ENCODE results near the gene CTNNA2. TPM values are rescaled to one million over a fixed set of nuclear protein-coding genes. Genes with fewer than 3 reads are reported as not detected.

CTNNA2 gene
- total RNA-seq, 1 experiment from 2014 or later = 0.54 TPM

DNA sequence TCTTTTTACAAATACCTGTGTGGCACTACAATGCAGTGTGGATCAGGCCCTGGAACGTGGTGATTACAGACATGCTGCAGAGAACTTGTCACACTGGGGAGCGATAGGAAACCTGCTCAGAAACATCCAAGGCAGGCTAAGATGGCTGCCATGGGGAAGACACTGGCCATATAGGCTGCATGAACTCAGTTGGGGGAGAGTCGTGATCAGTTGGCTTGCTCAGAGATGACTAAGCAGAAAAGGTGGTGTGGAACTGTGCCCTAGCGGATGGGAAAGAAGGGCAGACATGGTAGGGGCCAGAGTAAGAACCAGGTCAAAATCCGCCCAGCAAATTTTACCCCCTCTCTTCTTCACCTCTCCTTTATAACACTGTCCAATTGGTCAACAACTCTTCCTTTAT, 483.9 kb downstream of the CTNNA2 start:
- intact Hi-C loops (cut with micrococcal nuclease; ENCODE audit: unreplicated experiment) (no loop called here), in situ Hi-C loops (cut with HindIII; ENCODE audit: low pct_unique_long_range_greater_than_20kb, low sequenced_read_pairs) (no loop called here)
- Histone ChIP-seq H3K27ac (ENCODE audit: low read length) (no peak overlapping the region), H3K9me3 (ENCODE audit: control insufficient read depth, insufficient read depth, low read depth, low read length) (no peaks in the 10 kb centered on the region), H3K27me3 (ENCODE audit: control insufficient read depth, insufficient read depth, low read length) (no peaks in the 10 kb centered on the region), H3K4me3 (ENCODE audit: low read depth in 2 of 2, low read length in 2 of 2) (no peak overlapping the region), H3K36me3 (ENCODE audit: control insufficient read depth, insufficient read depth, low read length) (no peaks in the 10 kb centered on the region), H3K4me1 (ENCODE audit: control insufficient read depth, insufficient read depth, low read length) (no peaks in the 10 kb centered on the region)
- TF ChIP-seq CTCF (IDR thresholded peaks at IDR 0.05) (no peak), TCF7L2 (IDR thresholded peaks at IDR 0.05; ENCODE audit: low read depth, low read length) (no peak), POLR2AphosphoS5 (IDR thresholded peaks at IDR 0.05; ENCODE audit: low read depth, low read length) (no peak), SIN3A (IDR thresholded peaks at IDR 0.05; ENCODE audit: borderline replicate concordance, insufficient read depth, low read depth, low read length) (no peak)
- TF ChIP-seq, protein P1, sequence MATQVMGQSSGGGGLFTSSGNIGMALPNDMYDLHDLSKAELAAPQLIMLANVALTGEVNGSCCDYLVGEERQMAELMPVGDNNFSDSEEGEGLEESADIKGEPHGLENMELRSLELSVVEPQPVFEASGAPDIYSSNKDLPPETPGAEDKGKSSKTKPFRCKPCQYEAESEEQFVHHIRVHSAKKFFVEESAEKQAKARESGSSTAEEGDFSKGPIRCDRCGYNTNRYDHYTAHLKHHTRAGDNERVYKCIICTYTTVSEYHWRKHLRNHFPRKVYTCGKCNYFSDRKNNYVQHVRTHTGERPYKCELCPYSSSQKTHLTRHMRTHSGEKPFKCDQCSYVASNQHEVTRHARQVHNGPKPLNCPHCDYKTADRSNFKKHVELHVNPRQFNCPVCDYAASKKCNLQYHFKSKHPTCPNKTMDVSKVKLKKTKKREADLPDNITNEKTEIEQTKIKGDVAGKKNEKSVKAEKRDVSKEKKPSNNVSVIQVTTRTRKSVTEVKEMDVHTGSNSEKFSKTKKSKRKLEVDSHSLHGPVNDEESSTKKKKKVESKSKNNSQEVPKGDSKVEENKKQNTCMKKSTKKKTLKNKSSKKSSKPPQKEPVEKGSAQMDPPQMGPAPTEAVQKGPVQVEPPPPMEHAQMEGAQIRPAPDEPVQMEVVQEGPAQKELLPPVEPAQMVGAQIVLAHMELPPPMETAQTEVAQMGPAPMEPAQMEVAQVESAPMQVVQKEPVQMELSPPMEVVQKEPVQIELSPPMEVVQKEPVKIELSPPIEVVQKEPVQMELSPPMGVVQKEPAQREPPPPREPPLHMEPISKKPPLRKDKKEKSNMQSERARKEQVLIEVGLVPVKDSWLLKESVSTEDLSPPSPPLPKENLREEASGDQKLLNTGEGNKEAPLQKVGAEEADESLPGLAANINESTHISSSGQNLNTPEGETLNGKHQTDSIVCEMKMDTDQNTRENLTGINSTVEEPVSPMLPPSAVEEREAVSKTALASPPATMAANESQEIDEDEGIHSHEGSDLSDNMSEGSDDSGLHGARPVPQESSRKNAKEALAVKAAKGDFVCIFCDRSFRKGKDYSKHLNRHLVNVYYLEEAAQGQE (IDR thresholded peaks at IDR 0.05; ENCODE audit: insufficient read depth in 1 of 2, low read depth in 2 of 2, low read length in 1 of 2) = no peak
- no peak for DNase-seq (ENCODE audit: low read depth, low spot score)
- CTCF ChIA-PET = no interaction called here
- BruUV-seq (replicated peaks) = no TSS peak
- POLR2A ChIA-PET = no interaction called here
- ATAC-seq = no peak

DNA sequence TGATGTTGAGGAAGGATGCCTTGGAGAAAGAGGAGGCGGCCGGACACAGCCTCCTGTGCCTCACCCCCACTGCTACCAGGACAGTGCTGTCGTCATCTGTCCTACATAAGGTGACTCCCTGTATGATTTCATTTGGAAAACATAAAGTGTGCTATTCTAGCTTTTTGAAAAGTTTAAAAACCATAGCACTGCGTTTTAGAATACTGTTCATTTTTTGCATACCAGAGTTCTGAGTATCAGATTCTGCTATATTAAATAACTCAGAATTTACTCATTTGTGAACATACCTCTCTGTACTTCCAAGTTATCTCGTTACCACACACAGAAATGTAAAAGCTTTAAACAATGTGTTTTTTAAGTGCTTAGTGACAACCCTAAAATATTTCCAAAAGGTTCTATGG, 488.9 kb downstream of the CTNNA2 start:
- H3K4me3 ChIP-seq (ENCODE audit: low read depth in 2 of 2, low read length in 2 of 2) = no peak overlapping the region
- DNase-seq (ENCODE audit: low read depth, low spot score) (no peak), ATAC-seq (no peak)
- TF ChIP-seq CTCF (IDR thresholded peaks at IDR 0.05) (no peak), SIN3A (IDR thresholded peaks at IDR 0.05; ENCODE audit: borderline replicate concordance, insufficient read depth, low read depth, low read length) (no peak), POLR2AphosphoS5 (IDR thresholded peaks at IDR 0.05; ENCODE audit: low read depth, low read length) (no peak), TCF7L2 (IDR thresholded peaks at IDR 0.05; ENCODE audit: low read depth, low read length) (no peak)
- TF ChIP-seq, protein P1 (IDR thresholded peaks at IDR 0.05; ENCODE audit: insufficient read depth in 1 of 2, low read depth in 2 of 2, low read length in 1 of 2) = no peak
- POLR2A ChIA-PET = no interaction called here
- H3K4me1 ChIP-seq (ENCODE audit: control insufficient read depth, insufficient read depth, low read length) = no peaks in the 10 kb centered on the region
- H3K9me3 ChIP-seq (ENCODE audit: control insufficient read depth, insufficient read depth, low read depth, low read length) = no peaks in the 10 kb centered on the region
- no peak overlapping the region for H3K27ac ChIP-seq (ENCODE audit: low read length)
- CTCF ChIA-PET = no interaction called here
- no TSS peak for BruUV-seq (replicated peaks)
- in situ Hi-C loops (cut with HindIII; ENCODE audit: low pct_unique_long_range_greater_than_20kb, low sequenced_read_pairs) = no loop called here
- intact Hi-C loops (cut with micrococcal nuclease; ENCODE audit: unreplicated experiment) = no loop called here
- H3K36me3 ChIP-seq (ENCODE audit: control insufficient read depth, insufficient read depth, low read length) = no peaks in the 10 kb centered on the region
- no peaks in the 10 kb centered on the region for H3K27me3 ChIP-seq (ENCODE audit: control insufficient read depth, insufficient read depth, low read length)

Measured in Panc1 (cell line).